HT-29 (cell line): ENCODE measurements around the gene C4orf50. TPM values are rescaled to one million over a fixed set of nuclear protein-coding genes. Genes with fewer than 3 reads are reported as not detected.
A peak's percentile ranks its signal among the peaks of the same experiment; 100 is the strongest.

Experiments used
- DNase-seq: peaks from one replicate; pipeline ENCODE4 v3.0.0-alpha.2; 2015; ENCODE audit warnings: low spot score
- total RNA-seq: library from RNA; depleted of rRNA; stranded (reverse); fragments of >200 nt; shearing (Covaris generic); gene quantifications from 2 replicates; pipeline ENCODE4 v1.2.3, GENCODE V29; 2014

The C4orf50 gene
- total RNA-seq, 1 experiment from 2014 or later = not detected

- DNase-seq = no peak
These were observed 25.6 kb upstream of the C4orf50 start for GRCh38 chr4:6043843-6044242.

- DNase-seq = no peak
These were observed 25.0 kb upstream of the C4orf50 start for GRCh38 chr4:6043188-6043587.

GRCh38 chr4:6042293-6043063, 24.2 kb upstream of the C4orf50 start:
- DNase-seq = no peak

- DNase-seq = no peak
These were observed 23.6 kb upstream of the C4orf50 start for GRCh38 chr4:6041800-6042199.

- no peak for DNase-seq
These were observed 20.5 kb upstream of the C4orf50 start for GRCh38 chr4:6038711-6039110.

- DNase-seq = no peak
These were observed 17.6 kb upstream of the C4orf50 start for GRCh38 chr4:6035786-6036185.

- no peak for DNase-seq
These were observed 15.2 kb upstream of the C4orf50 start for GRCh38 chr4:6033381-6033780.

GRCh38 chr4:6032249-6033244, 14.3 kb upstream of the C4orf50 start:
- no peak for DNase-seq

- no peak for DNase-seq
These were observed 13.6 kb upstream of the C4orf50 start for GRCh38 chr4:6031846-6032245.

GRCh38 chr4:6030679-6031078, 12.4 kb upstream of the C4orf50 start:
- DNase-seq = no peak

- DNase-seq = no peak
These were observed 11.0 kb upstream of the C4orf50 start for GRCh38 chr4:6029254-6029653.

GRCh38 chr4:6028168-6028567, 9.9 kb upstream of the C4orf50 start:
- DNase-seq = no peak

GRCh38 chr4:6027392-6027791, 9.2 kb upstream of the C4orf50 start:
- no peak for DNase-seq

- no peak for DNase-seq
These were observed 6.2 kb upstream of the C4orf50 start for GRCh38 chr4:6024313-6024960.

GRCh38 chr4:6023731-6024130, 5.5 kb upstream of the C4orf50 start:
- no peak for DNase-seq

GRCh38 chr4:6022607-6023288, 4.5 kb upstream of the C4orf50 start:
- DNase-seq = no peak

- no peak for DNase-seq
These were observed 3.8 kb upstream of the C4orf50 start for GRCh38 chr4:6021831-6022606.

- no peak for DNase-seq
These were observed 2.4 kb upstream of the C4orf50 start for GRCh38 chr4:6020613-6021012.

- DNase-seq = peak; percentile 53
These were observed 1.4 kb upstream of the C4orf50 start for GRCh38 chr4:6019316-6020263.
